Esophagus muscularis mucosa (tissue), 4 donors: Measurements from ENCODE around the gene RNF180.

ENCODE experiments used
- EP300 ChIP-seq: sonication (generic); formaldehyde crosslinking; IDR thresholded peaks from one replicate; pipeline ENCODE4 v1.6.1; 2017; ENCODE audit warnings: antibody characterized with exemption
- POLR2A ChIP-seq: fragments of 450-650 bp; IDR thresholded peaks from one replicate; pipeline ENCODE4 v1.6.1; 2017; ENCODE audit warnings: antibody characterized with exemption, moderate library complexity, mild to moderate bottlenecking, low read depth
- POLR2AphosphoS5 ChIP-seq, 2 donors: sonication (generic); formaldehyde crosslinking; IDR thresholded peaks; one replicate each; pipeline ENCODE4 v1.6.1; 2017; ENCODE audit warnings: antibody characterized with exemption in 2 of 2
- TF ChIP-seq, protein P1 (sequence below), 3 experiments: fragments of 200-600 bp in 2 of 3; fragments of 450-650 bp in 1 of 3; sonication (generic) in 2 of 3; IDR thresholded peaks; one replicate each; pipeline ENCODE4 v1.5.1; 2017 to 2019; ENCODE audit warnings: antibody characterized with exemption in 3 of 3, mild to moderate bottlenecking in 2 of 3, moderate library complexity in 1 of 3

DNA sequence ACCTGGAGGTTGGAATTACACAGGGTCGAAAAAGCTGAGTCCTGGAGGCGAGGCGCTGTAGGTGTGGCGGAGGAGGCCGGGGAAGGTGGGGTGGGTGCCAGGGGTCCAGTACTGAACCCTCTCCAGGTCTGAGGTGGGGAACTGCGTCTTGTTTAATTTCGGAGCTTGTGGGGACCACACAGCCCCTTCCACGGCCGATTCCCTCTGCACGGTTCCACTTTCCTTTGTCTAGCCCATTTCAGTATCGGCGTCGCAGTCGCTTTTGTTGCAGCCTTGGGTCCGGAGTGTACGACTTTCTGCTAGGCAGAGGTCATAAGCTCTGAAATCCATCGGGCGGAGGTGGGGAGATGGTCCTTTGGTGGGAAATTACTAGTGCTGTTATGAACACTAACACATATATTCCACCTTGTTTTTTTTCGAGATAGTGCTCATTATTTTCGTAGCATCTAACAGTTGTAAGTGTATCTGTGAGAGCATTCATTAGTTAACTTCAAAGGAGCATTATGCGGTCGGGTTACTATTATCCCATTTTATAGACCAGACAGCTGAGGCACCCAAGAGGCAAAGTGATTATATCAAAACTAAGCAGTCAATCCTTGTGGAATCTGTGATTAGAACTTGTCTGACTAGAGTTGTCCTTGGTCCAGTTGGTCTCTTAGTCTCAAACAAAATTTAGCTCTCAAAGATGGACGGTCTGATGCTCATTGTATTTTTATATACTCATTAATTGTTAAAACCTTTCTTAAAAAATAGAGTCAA lies 737 bp downstream of the RNF180 start:
- TF ChIP-seq, protein P1, sequence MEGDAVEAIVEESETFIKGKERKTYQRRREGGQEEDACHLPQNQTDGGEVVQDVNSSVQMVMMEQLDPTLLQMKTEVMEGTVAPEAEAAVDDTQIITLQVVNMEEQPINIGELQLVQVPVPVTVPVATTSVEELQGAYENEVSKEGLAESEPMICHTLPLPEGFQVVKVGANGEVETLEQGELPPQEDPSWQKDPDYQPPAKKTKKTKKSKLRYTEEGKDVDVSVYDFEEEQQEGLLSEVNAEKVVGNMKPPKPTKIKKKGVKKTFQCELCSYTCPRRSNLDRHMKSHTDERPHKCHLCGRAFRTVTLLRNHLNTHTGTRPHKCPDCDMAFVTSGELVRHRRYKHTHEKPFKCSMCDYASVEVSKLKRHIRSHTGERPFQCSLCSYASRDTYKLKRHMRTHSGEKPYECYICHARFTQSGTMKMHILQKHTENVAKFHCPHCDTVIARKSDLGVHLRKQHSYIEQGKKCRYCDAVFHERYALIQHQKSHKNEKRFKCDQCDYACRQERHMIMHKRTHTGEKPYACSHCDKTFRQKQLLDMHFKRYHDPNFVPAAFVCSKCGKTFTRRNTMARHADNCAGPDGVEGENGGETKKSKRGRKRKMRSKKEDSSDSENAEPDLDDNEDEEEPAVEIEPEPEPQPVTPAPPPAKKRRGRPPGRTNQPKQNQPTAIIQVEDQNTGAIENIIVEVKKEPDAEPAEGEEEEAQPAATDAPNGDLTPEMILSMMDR (IDR thresholded peaks at IDR 0.05), result no peak
- TF ChIP-seq POLR2A (no peak), POLR2AphosphoS5 (IDR thresholded peaks at IDR 0.05) (no peak), EP300 (no peak)
